SK-N-SH (cell line): ENCODE data around the gene FOXF1. TPM values are rescaled to one million over a fixed set of nuclear protein-coding genes. Genes with fewer than 3 reads are reported as not detected.

Experiments used
- CTCF ChIA-PET: fragments of 300-600, 350-600 bp; formaldehyde crosslinking; extraction: SDS; loops from one replicate; lab custom pipeline; 2021; lab: Yijun Ruan, JAX
- POLR2A ChIA-PET: fragments of 350-600 bp; sonication (Branson Sonifier 250); formaldehyde crosslinking; extraction: SDS; loops from one replicate; lab custom pipeline; 2020; ENCODE audit warnings: antibody characterized with exemption, inconsistent platforms; lab: Yijun Ruan, JAX
- DNase-seq: peaks from one replicate; pipeline ENCODE4 v3.0.0; 2012
- H2AFZ ChIP-seq: fragments of 200-600 bp; sonication (generic); 2 replicates; pipeline ENCODE4 v1.8.1; 2016; ENCODE audit warnings: antibody characterized with exemption, mild to moderate bottlenecking, low read depth
- H3F3A ChIP-seq: fragments of 200-600 bp; sonication (generic); replicated peaks from 2 replicates; pipeline ENCODE3; 2016; ENCODE audit warnings: antibody characterized with exemption, mild to moderate bottlenecking; ENCODE audit not compliant: insufficient read depth
- H3K27ac ChIP-seq, 2 experiments: fragments of 200-500 bp in 1 of 2; fragments of 200-600 bp in 1 of 2; sonication (Bioruptor generic) in 1 of 2; sonication (generic), shearing (Covaris generic) in 1 of 2; 2 replicates each; pipeline versions ENCODE4 v1.5.1 to v1.6.1; 2014 to 2016; ENCODE audit warnings: low read depth in 2 of 2, inconsistent platforms in 1 of 2, low read length in 1 of 2, mild to moderate bottlenecking in 1 of 2, mixed read lengths in 1 of 2
- H3K27me3 ChIP-seq: fragments of 200-600 bp; sonication (generic), shearing (Covaris generic); 2 replicates; pipeline ENCODE4 v1.6.1; 2016; ENCODE audit warnings: mixed run types; ENCODE audit not compliant: insufficient read depth
- H3K36me3 ChIP-seq, 2 experiments: fragments of 200-500 bp in 1 of 2; fragments of 200-600 bp in 1 of 2; sonication (Bioruptor generic) in 1 of 2; sonication (generic) in 1 of 2; replicated peaks in 1 of 2; 2 replicates each; pipeline versions ENCODE3 to v1.5.1; 2014 to 2016; ENCODE audit warnings: low read length in 1 of 2, mild to moderate bottlenecking in 1 of 2; ENCODE audit not compliant: insufficient read depth in 2 of 2, control insufficient read depth in 1 of 2
- H3K4me1 ChIP-seq, 2 experiments: fragments of 200-500 bp in 1 of 2; fragments of 200-600 bp in 1 of 2; sonication (Bioruptor generic) in 1 of 2; sonication (generic), shearing (Covaris generic) in 1 of 2; 2 replicates each; pipeline versions ENCODE4 v1.5.1 to v1.6.1; 2014 to 2016; ENCODE audit warnings: low read depth in 1 of 2, low read length in 1 of 2, mixed run types in 1 of 2; ENCODE audit not compliant: insufficient read depth in 2 of 2, control insufficient read depth in 1 of 2
- H3K4me2 ChIP-seq: fragments of 200-600 bp; sonication (generic), shearing (Covaris generic); 2 replicates; pipeline ENCODE4 v1.6.1; 2017; ENCODE audit warnings: mixed run types
- H3K4me3 ChIP-seq, 2 experiments: fragments of 200-500 bp in 1 of 2; fragments of 200-600 bp in 1 of 2; sonication (Bioruptor generic) in 1 of 2; sonication (generic), shearing (Covaris generic) in 1 of 2; 2 replicates each; pipeline versions ENCODE4 v1.5.1 to v1.8.1; 2014 to 2016; ENCODE audit warnings: low read depth in 2 of 2, inconsistent platforms in 1 of 2, low read length in 1 of 2, mild to moderate bottlenecking in 1 of 2, mixed read lengths in 1 of 2, moderate library complexity in 1 of 2
- H3K79me2 ChIP-seq: fragments of 200-600 bp; sonication (generic); 2 replicates; pipeline ENCODE4 v1.8.1; 2017; ENCODE audit warnings: mild to moderate bottlenecking; ENCODE audit not compliant: insufficient read depth
- H3K9ac ChIP-seq: fragments of 200-600 bp; sonication (generic); 2 replicates; pipeline ENCODE4 v1.6.1; 2017; ENCODE audit warnings: mixed run types
- H3K9me2 ChIP-seq: fragments of 200-600 bp; sonication (generic); 2 replicates; pipeline ENCODE4 v1.6.1; 2017; ENCODE audit warnings: mixed run types
- H3K9me3 ChIP-seq: fragments of 200-600 bp; sonication (generic); 2 replicates; pipeline ENCODE4 v1.6.1; 2017; ENCODE audit warnings: mixed run types, mild to moderate bottlenecking, moderate library complexity
- H4K20me1 ChIP-seq: fragments of 200-600 bp; sonication (generic); 2 replicates; pipeline ENCODE4 v1.6.1; 2017; ENCODE audit warnings: mild to moderate bottlenecking, mixed run types; ENCODE audit not compliant: insufficient read depth
- EZH2phosphoT487 ChIP-seq: fragments of 200-600 bp; sonication (generic); IDR thresholded peaks from 2 replicates; pipeline ENCODE4 v1.6.1; 2017; ENCODE audit warnings: low read depth, mixed run types, mild to moderate bottlenecking, antibody characterized with exemption, moderate library complexity, borderline replicate concordance
- FOXM1 ChIP-seq: IDR thresholded peaks from 2 replicates; pipeline ENCODE4 v1.4.0; 2012; ENCODE audit warnings: low read depth, mild to moderate bottlenecking
- MEF2A ChIP-seq: IDR thresholded peaks from 2 replicates; pipeline ENCODE4 v1.4.0; 2012; ENCODE audit warnings: low read depth, borderline replicate concordance
- POLR2AphosphoS5 ChIP-seq: IDR thresholded peaks from 2 replicates; pipeline ENCODE4 v1.6.1; 2012; ENCODE audit warnings: low read depth, low read length
- RAD21 ChIP-seq: IDR thresholded peaks from 2 replicates; pipeline ENCODE4 v1.6.1; 2012; ENCODE audit warnings: mild to moderate bottlenecking, low read length
- RCOR1 ChIP-seq: fragments of 150-350 bp; IDR thresholded peaks from 2 replicates; pipeline ENCODE4 v1.6.1; 2017; ENCODE audit warnings: antibody characterized with exemption, low read length
- REST ChIP-seq: IDR thresholded peaks from 2 replicates; pipeline ENCODE4 v1.6.1; 2012; ENCODE audit warnings: mild to moderate bottlenecking, low read depth, low read length, moderate library complexity
- RFX5 ChIP-seq: IDR thresholded peaks from 2 replicates; pipeline ENCODE4 v1.6.1; 2012; ENCODE audit warnings: mild to moderate bottlenecking, improper control_type of control experiment, low read length
- RXRA ChIP-seq: IDR thresholded peaks from 2 replicates; pipeline ENCODE4 v1.4.0; 2012; ENCODE audit warnings: low read depth, mild to moderate bottlenecking, borderline replicate concordance
- TAF1 ChIP-seq: IDR thresholded peaks from 2 replicates; pipeline ENCODE4 v1.6.1; 2012; ENCODE audit warnings: low read depth, mild to moderate bottlenecking, low read length, moderate library complexity, borderline replicate concordance
- TCF12 ChIP-seq: IDR thresholded peaks from 2 replicates; pipeline ENCODE4 v1.4.0; 2012
- TEAD4 ChIP-seq: IDR thresholded peaks from 2 replicates; pipeline ENCODE4 v1.4.0; 2012; ENCODE audit warnings: mild to moderate bottlenecking, borderline replicate concordance; ENCODE audit not compliant: insufficient read depth
- YY1 ChIP-seq: IDR thresholded peaks from 2 replicates; pipeline ENCODE4 v1.4.0; 2012; ENCODE audit warnings: low read depth, mild to moderate bottlenecking
- WGBS: methylation state at CpG from one replicate; pipeline ENCODE4 v1.1.6; 2017; ENCODE audit warnings: low lambda C conversion rate; 5-methylcytosine and 5-hydroxymethylcytosine counted together
- polyA plus RNA-seq, 3 experiments: library from polyadenylated mRNA; depleted of rRNA; stranded (reverse); fragments of >200 nt; gene quantifications; 2 replicates each; pipeline ENCODE4 v1.2.3, GENCODE V29; 2012

The FOXF1 gene
- polyA plus RNA-seq, 1 of the 3 experiments (the other 2 are of a cell fraction), result 0.02 TPM

- ChIA-PET POLR2A (no interaction called here), CTCF (interaction anchor here (0.7 to 3.1 kb wide), 3 partner anchors 23 to 159 kb away, joined by 3 to 10 read pairs (median 3); no protein-coding TSS in a partner anchor)
- WGBS, result 1% methylated on average over 10 of the region's 22 CpGs
- no peak for DNase-seq
- Histone ChIP-seq H3K36me3 (no peaks in the 10 kb centered on the region), H3K27me3 (peaks cover 99% of the 10 kb centered on the region), H3F3A (no peaks in the 10 kb centered on the region), H3K4me2 (no peak overlapping the region), H3K9ac (no peak overlapping the region), H3K79me2 (no peaks in the 10 kb centered on the region), H3K9me2 (no peaks in the 10 kb centered on the region), H3K9me3 (no peaks in the 10 kb centered on the region), H3K4me1 (no peaks in the 10 kb centered on the region), H4K20me1 (no peaks in the 10 kb centered on the region), H3K27ac (no peak overlapping the region), H2AFZ (no peak overlapping the region), H3K4me3 (no peak overlapping the region)
- TF ChIP-seq EZH2phosphoT487 (0 out of 2 replicates have a peak, but pooled peaks have one; percentile 8), POLR2AphosphoS5 (no peak)
These were observed 16.2 kb upstream of the FOXF1 start for GRCh38 chr16:86494039-86494564.

- POLR2A ChIA-PET, result no interaction called here
- WGBS, result 9% methylated on average over 25 of the region's 54 CpGs
- no peak overlapping the region for H3K4me3 ChIP-seq
- no peaks in the 10 kb centered on the region for H3F3A ChIP-seq
- H2AFZ ChIP-seq, result no peak overlapping the region
- no peaks in the 10 kb centered on the region for H4K20me1 ChIP-seq
- no peaks in the 10 kb centered on the region for H3K79me2 ChIP-seq
- H3K4me1 ChIP-seq, result no peaks in the 10 kb centered on the region
- no peaks in the 10 kb centered on the region for H3K9me3 ChIP-seq
- no peak for DNase-seq
- H3K27me3 ChIP-seq, result peaks cover 97% of the 10 kb centered on the region
- no peak overlapping the region for H3K9ac ChIP-seq
- no peaks in the 10 kb centered on the region for H3K36me3 ChIP-seq
- CTCF ChIA-PET, result interaction anchor here (0.8 to 3.1 kb wide), 2 partner anchors 23 to 25 kb away, joined by 3 to 10 read pairs; no protein-coding TSS in a partner anchor
- TF ChIP-seq RXRA (no peak), RCOR1 (no peak), RAD21 (no peak), TCF12 (no peak), TAF1 (no peak), FOXM1 (no peak), YY1 (no peak), TEAD4 (no peak), RFX5 (no peak), REST (no peak), MEF2A (no peak)
- H3K4me2 ChIP-seq, result no peak overlapping the region
- H3K9me2 ChIP-seq, result no peaks in the 10 kb centered on the region
- H3K27ac ChIP-seq, result no peak overlapping the region
These were observed 15.6 kb upstream of the FOXF1 start for GRCh38 chr16:86494565-86495356.
